ENCODE data around the gene NSUN4. TPM values are rescaled to one million over a fixed set of nuclear protein-coding genes. Genes with fewer than 3 reads are reported as not detected.
A peak's percentile ranks its signal among the peaks of the same experiment; 100 is the strongest.

The NSUN4 gene
- total and polyA plus RNA-seq, 2 of the 13 experiments (the other 11 are each of a cell fraction or from before 2014, with no cell fraction given) = 21.5 to 23.5 TPM

DNA sequence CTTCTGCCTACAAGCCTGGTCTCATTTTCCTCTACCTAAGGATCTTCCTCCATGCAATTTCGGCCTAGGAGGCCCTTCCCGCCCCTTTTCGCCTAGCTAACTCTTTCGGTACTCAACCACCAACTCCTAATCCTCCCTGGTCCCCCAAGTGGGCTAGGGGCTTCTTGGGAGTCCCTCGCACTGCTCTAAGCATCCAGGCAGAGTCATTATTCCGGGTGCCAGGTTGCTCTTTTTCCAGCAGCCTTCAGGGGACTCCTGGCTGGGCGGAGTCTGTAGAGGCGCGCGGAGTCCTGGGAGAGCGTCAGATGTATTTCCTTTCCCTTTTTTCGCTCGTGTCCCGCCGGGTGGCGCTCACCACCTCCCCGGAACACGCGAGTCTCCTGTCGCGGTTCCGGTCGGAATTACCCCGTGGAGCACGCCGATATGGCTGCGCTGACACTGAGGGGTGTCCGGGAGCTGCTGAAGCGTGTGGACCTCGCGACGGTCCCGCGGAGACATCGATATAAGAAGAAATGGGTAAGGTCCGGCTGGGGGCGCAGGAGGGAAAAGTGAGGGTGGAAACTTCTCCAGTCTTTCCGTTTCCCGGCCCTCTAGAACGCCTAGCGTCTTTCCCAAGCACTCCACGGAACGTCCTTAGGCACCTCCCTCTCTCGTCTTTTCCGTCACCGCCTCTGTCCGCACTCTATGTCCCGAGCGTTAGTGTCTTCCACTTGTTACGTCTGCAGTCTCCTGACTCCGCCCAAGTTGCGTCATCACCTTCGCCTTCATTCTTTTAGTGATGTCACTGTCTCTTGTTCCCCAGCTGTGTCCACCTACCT is at the start of gene NSUN4 (continued):
- TF ChIP-seq TCF12 (IDR thresholded peaks at IDR 0.05) (no peak), TCF12 (CRISPR knock-in tag; IDR thresholded peaks at IDR 0.05) (no peak), ZNF724P (CRISPR knock-in tag; IDR thresholded peaks at IDR 0.05; ENCODE audit: borderline replicate concordance) (peak; percentile 74; the same call in 1 of the 2 replicates), HMG20A (CRISPR knock-in tag; IDR thresholded peaks at IDR 0.05; ENCODE audit: borderline replicate concordance) (0 out of 2 replicates have a peak, but pooled peaks have one; percentile 27), ZSCAN30 (CRISPR knock-in tag; IDR thresholded peaks at IDR 0.05) (no peak), ZKSCAN1 (IDR thresholded peaks at IDR 0.05; ENCODE audit: low read length) (no peak), GTF3A (CRISPR knock-in tag; conservative IDR thresholded peaks at IDR 0.05) (peak; percentile 74; the same call in 1 of the 2 replicates), ZNF34 (CRISPR knock-in tag; IDR thresholded peaks at IDR 0.05; ENCODE audit: borderline replicate concordance) (no peak), MED1 (CRISPR knock-in tag; IDR thresholded peaks at IDR 0.05) (peak; percentile 81), MTA3 (CRISPR knock-in tag; IDR thresholded peaks at IDR 0.05) (no peak), SMARCC2 (IDR thresholded peaks at IDR 0.05) (no peak), ZNF776 (CRISPR knock-in tag; IDR thresholded peaks at IDR 0.05) (peak; percentile 51; the same call in 1 of the 2 replicates), ZNF768 (CRISPR knock-in tag; IDR thresholded peaks at IDR 0.05) (peak; percentile 84), THYN1 (CRISPR knock-in tag; IDR thresholded peaks at IDR 0.05; ENCODE audit: borderline replicate concordance, low read depth) (no peak), ZFX (CRISPR knock-in tag; IDR thresholded peaks at IDR 0.05; ENCODE audit: low read depth) (no peak; the same call in none of the 2 replicates), ZNF746 (CRISPR knock-in tag; IDR thresholded peaks at IDR 0.05) (no peak), ZNF841 (CRISPR knock-in tag; IDR thresholded peaks at IDR 0.05; ENCODE audit: borderline replicate concordance) (no peak), EP300 (IDR thresholded peaks at IDR 0.05; ENCODE audit: low read depth in 2 of 2, low read length in 2 of 2) (no peak), EP300 (CRISPR knock-in tag; IDR thresholded peaks at IDR 0.05; ENCODE audit: borderline replicate concordance) (peak; percentile 49; the same call in 1 of the 2 replicates), IKZF4 (CRISPR knock-in tag; IDR thresholded peaks at IDR 0.05; ENCODE audit: borderline replicate concordance, low read depth, not compliant biosample characterization) (no peak)
- TF ChIP-seq, protein P1, sequence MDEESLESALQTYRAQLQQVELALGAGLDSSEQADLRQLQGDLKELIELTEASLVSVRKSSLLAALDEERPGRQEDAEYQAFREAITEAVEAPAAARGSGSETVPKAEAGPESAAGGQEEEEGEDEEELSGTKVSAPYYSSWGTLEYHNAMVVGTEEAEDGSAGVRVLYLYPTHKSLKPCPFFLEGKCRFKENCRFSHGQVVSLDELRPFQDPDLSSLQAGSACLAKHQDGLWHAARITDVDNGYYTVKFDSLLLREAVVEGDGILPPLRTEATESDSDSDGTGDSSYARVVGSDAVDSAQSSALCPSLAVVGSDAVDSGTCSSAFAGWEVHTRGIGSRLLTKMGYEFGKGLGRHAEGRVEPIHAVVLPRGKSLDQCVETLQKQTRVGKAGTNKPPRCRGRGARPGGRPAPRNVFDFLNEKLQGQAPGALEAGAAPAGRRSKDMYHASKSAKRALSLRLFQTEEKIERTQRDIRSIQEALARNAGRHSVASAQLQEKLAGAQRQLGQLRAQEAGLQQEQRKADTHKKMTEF (CRISPR knock-in tag; IDR thresholded peaks at IDR 0.05) = peak; percentile 87
- TF ChIP-seq, protein P2, sequence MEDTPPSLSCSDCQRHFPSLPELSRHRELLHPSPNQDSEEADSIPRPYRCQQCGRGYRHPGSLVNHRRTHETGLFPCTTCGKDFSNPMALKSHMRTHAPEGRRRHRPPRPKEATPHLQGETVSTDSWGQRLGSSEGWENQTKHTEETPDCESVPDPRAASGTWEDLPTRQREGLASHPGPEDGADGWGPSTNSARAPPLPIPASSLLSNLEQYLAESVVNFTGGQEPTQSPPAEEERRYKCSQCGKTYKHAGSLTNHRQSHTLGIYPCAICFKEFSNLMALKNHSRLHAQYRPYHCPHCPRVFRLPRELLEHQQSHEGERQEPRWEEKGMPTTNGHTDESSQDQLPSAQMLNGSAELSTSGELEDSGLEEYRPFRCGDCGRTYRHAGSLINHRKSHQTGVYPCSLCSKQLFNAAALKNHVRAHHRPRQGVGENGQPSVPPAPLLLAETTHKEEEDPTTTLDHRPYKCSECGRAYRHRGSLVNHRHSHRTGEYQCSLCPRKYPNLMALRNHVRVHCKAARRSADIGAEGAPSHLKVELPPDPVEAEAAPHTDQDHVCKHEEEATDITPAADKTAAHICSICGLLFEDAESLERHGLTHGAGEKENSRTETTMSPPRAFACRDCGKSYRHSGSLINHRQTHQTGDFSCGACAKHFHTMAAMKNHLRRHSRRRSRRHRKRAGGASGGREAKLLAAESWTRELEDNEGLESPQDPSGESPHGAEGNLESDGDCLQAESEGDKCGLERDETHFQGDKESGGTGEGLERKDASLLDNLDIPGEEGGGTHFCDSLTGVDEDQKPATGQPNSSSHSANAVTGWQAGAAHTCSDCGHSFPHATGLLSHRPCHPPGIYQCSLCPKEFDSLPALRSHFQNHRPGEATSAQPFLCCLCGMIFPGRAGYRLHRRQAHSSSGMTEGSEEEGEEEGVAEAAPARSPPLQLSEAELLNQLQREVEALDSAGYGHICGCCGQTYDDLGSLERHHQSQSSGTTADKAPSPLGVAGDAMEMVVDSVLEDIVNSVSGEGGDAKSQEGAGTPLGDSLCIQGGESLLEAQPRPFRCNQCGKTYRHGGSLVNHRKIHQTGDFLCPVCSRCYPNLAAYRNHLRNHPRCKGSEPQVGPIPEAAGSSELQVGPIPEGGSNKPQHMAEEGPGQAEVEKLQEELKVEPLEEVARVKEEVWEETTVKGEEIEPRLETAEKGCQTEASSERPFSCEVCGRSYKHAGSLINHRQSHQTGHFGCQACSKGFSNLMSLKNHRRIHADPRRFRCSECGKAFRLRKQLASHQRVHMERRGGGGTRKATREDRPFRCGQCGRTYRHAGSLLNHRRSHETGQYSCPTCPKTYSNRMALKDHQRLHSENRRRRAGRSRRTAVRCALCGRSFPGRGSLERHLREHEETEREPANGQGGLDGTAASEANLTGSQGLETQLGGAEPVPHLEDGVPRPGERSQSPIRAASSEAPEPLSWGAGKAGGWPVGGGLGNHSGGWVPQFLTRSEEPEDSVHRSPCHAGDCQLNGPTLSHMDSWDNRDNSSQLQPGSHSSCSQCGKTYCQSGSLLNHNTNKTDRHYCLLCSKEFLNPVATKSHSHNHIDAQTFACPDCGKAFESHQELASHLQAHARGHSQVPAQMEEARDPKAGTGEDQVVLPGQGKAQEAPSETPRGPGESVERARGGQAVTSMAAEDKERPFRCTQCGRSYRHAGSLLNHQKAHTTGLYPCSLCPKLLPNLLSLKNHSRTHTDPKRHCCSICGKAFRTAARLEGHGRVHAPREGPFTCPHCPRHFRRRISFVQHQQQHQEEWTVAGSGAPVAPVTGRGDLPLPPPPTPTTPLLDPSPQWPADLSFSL (CRISPR knock-in tag; IDR thresholded peaks at IDR 0.05) = no peak
- TF ChIP-seq, protein P3, sequence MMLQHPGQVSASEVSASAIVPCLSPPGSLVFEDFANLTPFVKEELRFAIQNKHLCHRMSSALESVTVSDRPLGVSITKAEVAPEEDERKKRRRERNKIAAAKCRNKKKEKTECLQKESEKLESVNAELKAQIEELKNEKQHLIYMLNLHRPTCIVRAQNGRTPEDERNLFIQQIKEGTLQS (CRISPR knock-in tag; IDR thresholded peaks at IDR 0.05) = peak; percentile 70

All from HepG2 (cell line).